HEK293T (cell line): ENCODE results near the gene PSPC1.
"Not testable (repeated sequence)": the region's sequence is repeated elsewhere in the genome, so short reads cannot be mapped to it uniquely, and the experiment has no call there.

Experiments used
- CTCF ChIA-PET: fragments of 350-600 bp; formaldehyde crosslinking; extraction: SDS; loops from one replicate; lab custom pipeline; 2021; ENCODE audit warnings: antibody characterized with exemption, inconsistent platforms; lab: Yijun Ruan, JAX
- POLR2A ChIA-PET: fragments of 350-600 bp; formaldehyde crosslinking; extraction: SDS; loops from one replicate; lab custom pipeline; 2020; ENCODE audit warnings: antibody characterized with exemption, inconsistent platforms; lab: Yijun Ruan, JAX
- DNase-seq: peaks from one replicate; pipeline ENCODE4 v3.0.0; 2012; ENCODE audit warnings: mixed read lengths; ENCODE audit errors: extremely low spot score
- ARNT ChIP-seq: fragments of 450-650 bp; IDR thresholded peaks from 2 replicates; pipeline ENCODE4 v1.6.1; 2017; ENCODE audit warnings: mild to moderate bottlenecking
- BHLHE40 ChIP-seq: fragments of 450-650 bp; IDR thresholded peaks from 2 replicates; pipeline ENCODE4 v1.6.1; 2016; ENCODE audit warnings: mild to moderate bottlenecking, moderate library complexity, borderline replicate concordance
- CTBP1 ChIP-seq: fragments of 450-650 bp; IDR thresholded peaks from 2 replicates; pipeline ENCODE4 v1.6.1; 2016; ENCODE audit warnings: borderline replicate concordance
- ELF4 ChIP-seq: fragments of 450-650 bp; IDR thresholded peaks from 2 replicates; pipeline ENCODE4 v1.6.1; 2017; ENCODE audit warnings: antibody characterized with exemption
- FOXA1 ChIP-seq: fragments of 450-650 bp; IDR thresholded peaks from 2 replicates; pipeline ENCODE4 v1.6.1; 2016; ENCODE audit warnings: mild to moderate bottlenecking
- FOXK2 ChIP-seq: fragments of 450-650 bp; IDR thresholded peaks from 2 replicates; pipeline ENCODE4 v1.6.1; 2016; ENCODE audit warnings: mild to moderate bottlenecking
- FOXM1 ChIP-seq: fragments of 450-650 bp; IDR thresholded peaks from 2 replicates; pipeline ENCODE4 v1.6.1; 2017; ENCODE audit warnings: mild to moderate bottlenecking, borderline replicate concordance
- HDGF ChIP-seq: fragments of 450-650 bp; IDR thresholded peaks from 2 replicates; pipeline ENCODE4 v1.6.1; 2017; ENCODE audit warnings: antibody characterized with exemption, borderline replicate concordance
- L3MBTL2 ChIP-seq: fragments of 450-650 bp; conservative IDR thresholded peaks from 2 replicates; pipeline ENCODE4 v1.6.1; 2016; ENCODE audit warnings: mild to moderate bottlenecking
- LEF1 ChIP-seq: fragments of 450-650 bp; IDR thresholded peaks from 2 replicates; pipeline ENCODE4 v1.6.1; 2017; ENCODE audit warnings: mild to moderate bottlenecking, borderline replicate concordance
- NFRKB ChIP-seq: fragments of 450-650 bp; IDR thresholded peaks from 2 replicates; pipeline ENCODE4 v1.6.1; 2016; ENCODE audit warnings: mild to moderate bottlenecking, moderate library complexity
- SP1 ChIP-seq: fragments of 450-650 bp; IDR thresholded peaks from 2 replicates; pipeline ENCODE4 v1.6.1; 2017
- SUZ12 ChIP-seq: fragments of 450-650 bp; IDR thresholded peaks from 2 replicates; pipeline ENCODE4 v1.6.1; 2016; ENCODE audit warnings: mild to moderate bottlenecking
- TARDBP ChIP-seq: fragments of 450-650 bp; IDR thresholded peaks from 2 replicates; pipeline ENCODE4 v1.6.1; 2016
- ZNF384 ChIP-seq: fragments of 450-650 bp; IDR thresholded peaks from 2 replicates; pipeline ENCODE4 v1.6.1; 2016
- TF ChIP-seq, protein P1 (sequence below): fragments of 450-650 bp; IDR thresholded peaks from 2 replicates; pipeline ENCODE4 v1.6.1; 2016

The PSPC1 gene, protein sequence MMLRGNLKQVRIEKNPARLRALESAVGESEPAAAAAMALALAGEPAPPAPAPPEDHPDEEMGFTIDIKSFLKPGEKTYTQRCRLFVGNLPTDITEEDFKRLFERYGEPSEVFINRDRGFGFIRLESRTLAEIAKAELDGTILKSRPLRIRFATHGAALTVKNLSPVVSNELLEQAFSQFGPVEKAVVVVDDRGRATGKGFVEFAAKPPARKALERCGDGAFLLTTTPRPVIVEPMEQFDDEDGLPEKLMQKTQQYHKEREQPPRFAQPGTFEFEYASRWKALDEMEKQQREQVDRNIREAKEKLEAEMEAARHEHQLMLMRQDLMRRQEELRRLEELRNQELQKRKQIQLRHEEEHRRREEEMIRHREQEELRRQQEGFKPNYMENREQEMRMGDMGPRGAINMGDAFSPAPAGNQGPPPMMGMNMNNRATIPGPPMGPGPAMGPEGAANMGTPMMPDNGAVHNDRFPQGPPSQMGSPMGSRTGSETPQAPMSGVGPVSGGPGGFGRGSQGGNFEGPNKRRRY

DNA sequence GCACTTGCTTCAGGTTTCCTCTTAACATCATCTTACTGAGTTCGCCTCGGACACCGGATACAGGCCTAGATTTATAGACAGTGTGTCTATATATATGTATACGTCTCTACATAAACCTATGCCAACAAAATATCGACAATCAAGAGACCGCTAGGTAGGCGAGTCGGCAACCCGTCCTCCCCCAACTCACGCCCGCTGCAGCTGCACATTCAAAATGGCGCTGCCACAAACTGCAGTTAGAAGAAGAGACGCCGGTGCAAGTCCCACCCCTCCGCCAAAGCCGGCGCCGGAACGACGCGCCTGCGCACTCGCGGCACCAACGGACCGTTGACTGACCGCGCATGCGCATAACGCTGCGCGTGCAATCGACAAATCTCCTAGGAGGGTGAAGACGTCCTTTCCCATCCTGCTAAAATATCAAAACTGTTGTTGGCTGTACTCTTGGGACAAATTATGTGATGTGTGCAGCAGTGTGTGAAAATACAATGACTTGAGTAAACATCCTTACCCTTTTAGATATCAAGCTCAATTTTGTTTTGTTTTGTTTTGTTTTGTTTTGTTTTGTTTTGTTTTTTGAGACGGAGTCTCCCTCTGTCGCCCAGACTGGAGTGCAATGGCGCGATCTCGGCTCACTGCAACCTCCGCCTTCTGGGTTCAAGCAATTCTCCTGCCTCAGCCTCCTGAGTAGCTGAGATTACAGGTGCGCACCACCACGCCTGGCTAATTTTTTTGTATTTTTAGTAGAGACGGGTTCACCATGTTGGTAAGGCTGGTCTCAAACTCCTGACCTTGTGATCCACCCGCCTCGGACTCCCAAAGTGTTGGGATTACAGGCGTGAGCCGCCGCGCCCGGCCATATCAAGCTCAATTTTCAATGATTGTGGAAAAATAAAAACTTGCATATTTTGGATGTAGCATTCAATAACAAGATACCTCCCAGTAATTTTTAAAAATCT, at the start of gene PSPC1:
PSPC1 (minus strand) TSS at position 219 of the 956 bp plus-strand sequence; CDS start at position 31, 188 bp downstream.
- peak; percentile 91 for DNase-seq
- peak; percentile 15; the same call in 1 of the 2 replicates for TF ChIP-seq ELF4
- TF ChIP-seq L3MBTL2 = peak; percentile 51; the same call in 1 of the 2 replicates
- peak; percentile 57 for TF ChIP-seq NFRKB
- CTCF ChIA-PET = not testable (repeated sequence)
- POLR2A ChIA-PET = interaction anchor here (0.9 kb wide), 1 partner anchor 9 kb away, joined by 4 read pairs; no protein-coding TSS in a partner anchor

DNA sequence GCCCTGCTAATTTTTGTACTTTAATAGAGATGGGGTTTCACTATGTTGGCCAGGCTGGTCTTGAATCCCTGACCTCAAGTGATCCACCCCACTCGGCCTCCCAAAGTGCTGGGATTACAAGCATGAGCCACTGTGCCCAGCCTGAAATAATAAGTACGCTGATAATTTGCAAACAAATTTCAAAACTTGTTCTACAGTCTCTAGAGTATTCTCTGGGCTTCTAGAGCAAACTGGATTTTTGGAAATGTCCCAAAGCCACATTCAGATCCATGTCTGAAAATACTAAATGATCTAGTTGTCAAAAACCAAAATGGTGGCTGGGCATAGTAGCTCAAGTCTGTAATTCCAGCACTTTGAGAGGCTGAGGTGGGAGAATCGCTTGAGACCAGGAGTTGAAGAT, 39.9 kb upstream of the PSPC1 start:
- DNase-seq = no peak
- ChIA-PET CTCF (no interaction called here), POLR2A (no interaction called here)
- TF ChIP-seq SUZ12 (no peak), CTBP1 (no peak), L3MBTL2 (no peak), HDGF (no peak), ZNF384 (no peak), FOXM1 (no peak), FOXA1 (no peak), LEF1 (no peak), FOXK2 (no peak), SP1 (no peak), TARDBP (no peak), BHLHE40 (no peak)
- TF ChIP-seq, protein P1, sequence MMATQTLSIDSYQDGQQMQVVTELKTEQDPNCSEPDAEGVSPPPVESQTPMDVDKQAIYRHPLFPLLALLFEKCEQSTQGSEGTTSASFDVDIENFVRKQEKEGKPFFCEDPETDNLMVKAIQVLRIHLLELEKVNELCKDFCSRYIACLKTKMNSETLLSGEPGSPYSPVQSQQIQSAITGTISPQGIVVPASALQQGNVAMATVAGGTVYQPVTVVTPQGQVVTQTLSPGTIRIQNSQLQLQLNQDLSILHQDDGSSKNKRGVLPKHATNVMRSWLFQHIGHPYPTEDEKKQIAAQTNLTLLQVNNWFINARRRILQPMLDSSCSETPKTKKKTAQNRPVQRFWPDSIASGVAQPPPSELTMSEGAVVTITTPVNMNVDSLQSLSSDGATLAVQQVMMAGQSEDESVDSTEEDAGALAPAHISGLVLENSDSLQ = no peak

DNA sequence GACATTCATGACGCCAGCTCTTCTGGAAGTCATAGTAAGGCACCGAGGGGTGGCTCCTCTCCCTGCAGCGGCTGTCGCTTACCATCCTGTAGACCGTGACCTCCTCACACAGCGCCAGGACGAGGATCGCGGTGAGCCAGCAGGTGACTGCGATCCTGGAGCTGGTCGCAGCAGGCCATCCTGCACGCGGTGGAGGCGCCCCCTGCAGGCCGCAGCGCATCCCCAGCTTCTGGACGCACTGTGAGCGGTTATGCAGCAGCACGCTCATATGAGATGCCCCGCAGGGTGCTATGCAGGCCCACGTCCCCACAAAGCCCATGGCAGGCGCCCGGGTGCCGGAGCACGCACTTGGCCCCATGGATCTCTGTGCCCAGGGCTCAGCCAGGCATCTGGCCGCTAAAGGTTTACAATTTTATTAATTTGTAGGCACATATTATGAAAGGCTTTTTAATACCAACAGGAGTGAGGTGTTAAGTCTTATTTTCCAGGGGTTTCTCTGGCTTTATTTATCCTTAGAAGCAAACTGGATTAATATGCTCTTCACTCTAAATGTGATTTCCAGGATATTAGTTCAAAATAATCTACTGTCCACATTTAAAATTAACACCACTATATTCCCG, 35.6 kb upstream of the PSPC1 start:
- ChIA-PET CTCF (interaction anchor here (1.1 to 1.7 kb wide), 4 partner anchors 11 to 44 kb away, joined by 3 to 6 read pairs (median 4); no protein-coding TSS in a partner anchor), POLR2A (interaction anchor here (0.6 kb wide), 1 partner anchor 46 kb away, joined by 3 read pairs; no protein-coding TSS in a partner anchor)
- TF ChIP-seq, protein P1 = no peak
- no peak for TF ChIP-seq SUZ12
- no peak for TF ChIP-seq FOXK2
- no peak for TF ChIP-seq L3MBTL2
- no peak for TF ChIP-seq SP1
- TF ChIP-seq NFRKB = no peak
- no peak for TF ChIP-seq ZNF384
- no peak for TF ChIP-seq ARNT
- no peak for TF ChIP-seq ELF4
- no peak for TF ChIP-seq TARDBP
- TF ChIP-seq HDGF = no peak
- TF ChIP-seq CTBP1 = no peak
- no peak for TF ChIP-seq LEF1
- TF ChIP-seq BHLHE40 = no peak
- DNase-seq = peak; percentile 16

DNA sequence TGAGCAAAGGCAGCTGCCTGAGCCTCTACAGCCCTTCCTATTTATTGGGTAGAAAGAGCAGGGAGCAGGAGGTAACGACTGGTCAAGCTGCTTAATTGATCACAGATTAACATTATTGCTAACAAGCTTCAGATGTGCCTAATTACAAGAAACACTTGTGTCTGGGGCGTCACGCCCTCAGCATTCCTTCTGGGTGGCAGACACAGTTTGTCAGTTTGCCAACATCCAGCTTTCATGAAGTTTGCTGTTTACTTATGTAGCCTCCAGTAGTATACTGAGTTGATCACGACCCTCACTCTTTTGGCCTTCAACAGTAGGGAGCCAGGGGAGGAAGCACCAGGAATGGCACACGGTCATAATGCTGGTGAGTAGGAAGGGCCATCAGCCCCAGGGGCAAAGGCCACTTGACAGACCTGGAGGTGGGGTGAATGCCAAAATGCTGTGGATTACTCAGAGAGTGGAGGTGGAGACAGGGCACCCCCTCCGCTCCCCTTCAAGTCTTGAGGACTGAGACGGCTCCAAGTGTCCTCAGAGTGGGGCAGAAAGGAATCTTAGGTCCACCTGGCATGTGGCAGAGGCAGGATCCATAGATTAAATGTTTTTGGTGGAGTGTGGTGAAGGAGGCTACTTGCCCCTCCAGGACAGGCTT, 34.9 kb upstream of the PSPC1 start:
- ChIA-PET POLR2A (no interaction called here), CTCF (interaction anchor here (1.1 to 1.7 kb wide), 3 partner anchors 11 to 45 kb away, joined by 3 to 6 read pairs (median 5); no protein-coding TSS in a partner anchor)
- no peak for DNase-seq
- no peak for TF ChIP-seq ZNF384
- TF ChIP-seq FOXA1 = no peak
- TF ChIP-seq LEF1 = no peak
- TF ChIP-seq TARDBP = no peak
- no peak for TF ChIP-seq HDGF

DNA sequence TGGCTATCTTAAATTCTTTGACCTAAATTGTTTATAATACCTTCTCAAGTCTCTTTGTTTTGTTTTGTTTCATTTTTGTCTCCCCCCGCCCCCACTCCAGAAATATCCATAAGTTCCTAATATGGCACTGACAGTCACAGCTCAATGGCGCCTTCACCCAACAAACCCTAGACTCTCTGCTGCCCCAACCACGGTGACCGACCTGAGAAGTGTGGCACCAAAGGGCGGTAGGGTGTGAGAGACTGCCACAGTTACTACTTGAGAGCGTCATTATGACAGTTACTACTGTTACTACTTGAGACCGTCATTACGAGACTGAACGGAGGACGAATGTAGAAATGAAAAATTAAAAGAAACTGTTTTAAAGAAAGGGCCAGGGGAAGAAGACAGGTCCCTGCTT, 34.4 kb upstream of the PSPC1 start:
- TF ChIP-seq, protein P1 = no peak
- TF ChIP-seq ZNF384 = no peak
- no peak for TF ChIP-seq NFRKB
- TF ChIP-seq ELF4 = no peak
- no peak for TF ChIP-seq FOXA1
- no peak for TF ChIP-seq SUZ12
- TF ChIP-seq SP1 = no peak
- no peak for TF ChIP-seq CTBP1
- no peak for TF ChIP-seq ARNT
- no peak for TF ChIP-seq HDGF
- no peak for TF ChIP-seq FOXM1
- TF ChIP-seq TARDBP = no peak
- no peak for TF ChIP-seq L3MBTL2
- no peak for TF ChIP-seq FOXK2
- no peak for TF ChIP-seq LEF1
- POLR2A ChIA-PET = no interaction called here
- CTCF ChIA-PET = interaction anchor here (1.7 kb wide), 1 partner anchor 18 kb away, joined by 3 read pairs; no protein-coding TSS in a partner anchor
- no peak for DNase-seq

DNA sequence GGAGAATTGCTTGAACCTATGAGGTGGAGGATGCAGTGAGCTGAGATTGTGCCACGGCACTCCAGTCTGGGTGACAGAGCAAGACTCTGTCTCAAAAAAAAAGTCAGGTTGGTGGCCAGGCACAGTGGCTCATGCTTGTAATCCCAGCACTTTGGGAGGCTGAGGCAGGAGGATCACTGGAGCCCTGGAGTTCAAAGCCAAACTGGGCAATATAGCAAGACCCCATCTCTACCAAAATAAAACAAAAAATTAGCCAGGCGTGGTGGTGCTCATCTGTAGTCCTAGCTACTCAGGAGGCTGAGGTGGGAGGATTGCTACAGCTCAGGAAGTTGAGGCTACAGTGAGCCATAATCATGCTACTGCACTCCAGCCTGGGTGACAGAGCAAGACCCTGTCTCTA, 33.1 kb upstream of the PSPC1 start:
- CTCF ChIA-PET, POLR2A ChIA-PET, DNase-seq: not testable (repeated sequence)
